ENCODE measurements around the gene NRDC. TPM values are rescaled to one million over a fixed set of nuclear protein-coding genes. Genes with fewer than 3 reads are reported as not detected.

The NRDC gene
- total and polyA plus RNA-seq, 9 of the 15 experiments (the other 6 are each of a cell fraction or from before 2014, with no cell fraction given) = 102 to 371 (median 201) TPM

DNA sequence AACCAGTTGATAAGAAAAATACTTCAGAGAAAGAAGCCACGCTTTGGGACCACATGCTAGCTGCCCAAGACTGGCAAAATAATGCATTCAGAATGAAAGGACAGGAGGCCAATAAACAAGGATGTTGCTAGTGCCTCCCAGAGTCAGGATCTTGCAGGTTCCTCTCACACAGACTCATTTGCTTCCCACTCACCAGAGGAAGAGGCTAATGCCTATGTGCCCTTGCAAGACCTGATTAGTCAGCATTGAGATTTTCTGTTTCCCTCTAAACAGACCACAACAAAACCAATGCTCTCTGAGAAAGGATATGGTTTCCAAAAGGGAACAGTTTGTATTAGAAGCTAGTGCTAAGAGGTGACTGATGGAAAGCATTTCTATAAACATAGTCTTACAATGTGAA lies 85.7 kb downstream of the NRDC start:
- intact Hi-C loops (cut with micrococcal nuclease) (loop anchor here (10.0 kb wide), 1 partner anchor 212 kb away; no protein-coding TSS in a partner anchor), in situ Hi-C loops (cut with MboI) (no loop called here)
- H3K9ac ChIP-seq (ENCODE audit: insufficient read depth in 1 of 2, low read depth in 2 of 2, low read length in 2 of 2) = no peak overlapping the region
- BruUV-seq (replicated peaks) = no TSS peak
- H3K4me1 ChIP-seq (replicated peaks in 1 of 2; ENCODE audit: control insufficient read depth in 2 of 2, insufficient read depth in 2 of 2, low read length in 2 of 2) = no peaks in the 10 kb centered on the region
- no peaks in the 10 kb centered on the region for H3K27me3 ChIP-seq (ENCODE audit: control insufficient read depth in 2 of 2, insufficient read depth in 2 of 2, low read length in 2 of 2)
- POLR2A ChIA-PET = interaction anchor here (0.5 kb wide), 1 partner anchor 677 kb away, joined by 3 read pairs; no protein-coding TSS in a partner anchor
- FAIRE-seq (no peak), ATAC-seq (peak; percentile 10; the same call in 2 of the 3 replicates), DNase-seq (ENCODE audit: extremely low read depth in 1 of 4, low spot score in 3 of 4) (no peak)
- H3K27ac ChIP-seq (ENCODE audit: extremely low read depth, low read depth, low read length) = no peak overlapping the region
- no peaks in the 10 kb centered on the region for H3K9me1 ChIP-seq (ENCODE audit: control insufficient read depth, insufficient read depth, low read length)
- TF ChIP-seq RAD21 (CRISPR knock-in tag; conservative IDR thresholded peaks at IDR 0.05 in 1 of 2, IDR thresholded peaks at IDR 0.05 in 1 of 2) = peak in 1 of 2 experiments; percentile 8; a peak in 1 of 4 replicates
- 0 out of 2 replicates have a peak, but pooled peaks have one; percentile 19 for TF ChIP-seq MAFK (IDR thresholded peaks at IDR 0.05; ENCODE audit: low read length)
- no peak for TF ChIP-seq NFXL1 (CRISPR knock-in tag; IDR thresholded peaks at IDR 0.05)
- no peak for TF ChIP-seq TEAD2 (tag; IDR thresholded peaks at IDR 0.05)
- 0 out of 6 replicates have a peak, but pooled peaks of 1 of the 3 experiments have one; percentile 0 for TF ChIP-seq CTCF (IDR thresholded peaks at IDR 0.05 in 2 of 3, conservative IDR thresholded peaks at IDR 0.05 in 1 of 3; ENCODE audit: insufficient read depth in 2 of 3, low read depth in 1 of 3, low read length in 3 of 3)
- TF ChIP-seq, protein P1, sequence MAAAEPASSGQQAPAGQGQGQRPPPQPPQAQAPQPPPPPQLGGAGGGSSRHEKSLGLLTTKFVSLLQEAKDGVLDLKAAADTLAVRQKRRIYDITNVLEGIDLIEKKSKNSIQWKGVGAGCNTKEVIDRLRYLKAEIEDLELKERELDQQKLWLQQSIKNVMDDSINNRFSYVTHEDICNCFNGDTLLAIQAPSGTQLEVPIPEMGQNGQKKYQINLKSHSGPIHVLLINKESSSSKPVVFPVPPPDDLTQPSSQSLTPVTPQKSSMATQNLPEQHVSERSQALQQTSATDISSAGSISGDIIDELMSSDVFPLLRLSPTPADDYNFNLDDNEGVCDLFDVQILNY (CRISPR knock-in tag; IDR thresholded peaks at IDR 0.05) = no peak
- TF ChIP-seq FOXK2 (conservative IDR thresholded peaks at IDR 0.05 in 1 of 2, IDR thresholded peaks at IDR 0.05 in 1 of 2; ENCODE audit: low read depth in 2 of 2) = no peak
- no peak for TF ChIP-seq TRIM28 (IDR thresholded peaks at IDR 0.05)
- no peak overlapping the region for H2AFZ ChIP-seq (ENCODE audit: low read depth, low read length)
- CTCF ChIA-PET (ENCODE audit: low intra/inter-chr PET ratio) = no interaction called here
- H3K4me3 ChIP-seq = no peak overlapping the region
- H3K36me3 ChIP-seq (ENCODE audit: control insufficient read depth, insufficient read depth, low read length) = peaks cover 91% of the 10 kb centered on the region
- WGBS (ENCODE audit: insufficient coverage, low coverage, missing lambda C conversion rate) = 86% methylated on average over 1 of the region's 1 CpG
- no peak overlapping the region for H3K4me2 ChIP-seq (ENCODE audit: insufficient read depth, low read length)
- H3K79me2 ChIP-seq (ENCODE audit: control insufficient read depth, insufficient read depth, low read length) = no peaks in the 10 kb centered on the region
- no peaks in the 10 kb centered on the region for H4K20me1 ChIP-seq (replicated peaks; ENCODE audit: control insufficient read depth, insufficient read depth, low read length)
- no peaks in the 10 kb centered on the region for H3K9me3 ChIP-seq (replicated peaks; ENCODE audit: control insufficient read depth, insufficient read depth, low read depth, low read length)
